A549 (cell line): ENCODE measurements around the gene IFRD2. TPM values are rescaled to one million over a fixed set of nuclear protein-coding genes. Genes with fewer than 3 reads are reported as not detected.

Experiments
- ATAC-seq, 2 experiments: fragments of 200-7000 bp in 1 of 2; fragments of >200 bp in 1 of 2; cut with Nextera tagmentation in 1 of 2; cut with Tn5 transposase in 1 of 2; 3 replicates each; pipeline versions ENCODE4 v1.8.0 to v1.9.1; 2018 to 2020; ENCODE audit warnings: mild to moderate bottlenecking in 1 of 2, moderate library complexity in 1 of 2
- CTCF ChIA-PET: fragments of 300-600 bp; sonication (Branson Sonifier 250); formaldehyde crosslinking; extraction: SDS; loops from one replicate; lab custom pipeline; 2021; ENCODE audit warnings: antibody characterized with exemption, inconsistent platforms; lab: Yijun Ruan, JAX
- POLR2A ChIA-PET: fragments of 350-600 bp; formaldehyde crosslinking; extraction: SDS; loops from one replicate; lab custom pipeline; 2021; ENCODE audit warnings: antibody characterized with exemption, inconsistent platforms; lab: Yijun Ruan, JAX
- DNase-seq, 2 experiments: peaks; one replicate each; pipeline versions ENCODE4 v3.0.0 to v3.0.0-alpha.2; 2011 to 2016; ENCODE audit warnings: low read depth in 1 of 2, low spot score in 1 of 2
- FAIRE-seq: peaks from 2 replicates; lab custom pipeline; 2011; peaks lifted over from hg19 to GRCh38; lab: Jason Lieb, UNC
- H3K27ac ChIP-seq, 2 experiments: fragments of >200 bp; sonication (Bioruptor Twin); formaldehyde crosslinking; 3 replicates each; pipeline ENCODE4 v1.5.1; 2016 to 2017
- H3K4me1 ChIP-seq: fragments of >200 bp; sonication (Bioruptor Twin); formaldehyde crosslinking; 3 replicates; pipeline ENCODE4 v1.6.1; 2016
- H3K4me2 ChIP-seq: fragments of >200 bp; sonication (Bioruptor Twin); formaldehyde crosslinking; 3 replicates; pipeline ENCODE4 v1.6.1; 2016
- H3K4me3 ChIP-seq: fragments of >200 bp; sonication (Bioruptor Twin); formaldehyde crosslinking; 3 replicates; pipeline ENCODE4 v1.5.1; 2016
- H3K9me3 ChIP-seq: fragments of >200 bp; sonication (Bioruptor Twin); formaldehyde crosslinking; 3 replicates; pipeline ENCODE4 v1.6.1; 2016
- BHLHE40 ChIP-seq: IDR thresholded peaks from 2 replicates; pipeline ENCODE4 v1.6.1; 2012; ENCODE audit warnings: low read depth, low read length, inconsistent platforms
- CEBPB ChIP-seq, 2 experiments: fragments of >200 bp in 1 of 2; sonication (Bioruptor Twin) in 1 of 2; formaldehyde crosslinking in 1 of 2; IDR thresholded peaks; 2 replicates each; pipeline ENCODE4 v1.6.1; 2012 to 2016
- E2F6 ChIP-seq: IDR thresholded peaks from 2 replicates; pipeline ENCODE4 v1.6.1; 2012; ENCODE audit warnings: low read depth, borderline replicate concordance
- ESRRA ChIP-seq: fragments of 150-350 bp; IDR thresholded peaks from 2 replicates; pipeline ENCODE4 v1.6.1; 2014; ENCODE audit warnings: mild to moderate bottlenecking, low read length, borderline replicate concordance
- FOSB ChIP-seq: fragments of 250-450 bp; sonication (Bioruptor Pico); IDR thresholded peaks from 2 replicates; pipeline ENCODE4 v1.5.0; 2020; ENCODE audit warnings: mild to moderate bottlenecking, moderate library complexity
- FOSL2 ChIP-seq, 2 experiments: fragments of 450-650 bp in 1 of 2; fragments of >200 bp in 1 of 2; sonication (Bioruptor Twin) in 1 of 2; formaldehyde crosslinking; IDR thresholded peaks; 2 replicates each; pipeline versions ENCODE4 v1.5.0 to v1.6.1; 2016 to 2020; ENCODE audit warnings: mild to moderate bottlenecking in 1 of 2, moderate library complexity in 1 of 2
- FOXS1 ChIP-seq: fragments of 250-450 bp; sonication (Bioruptor Pico); IDR thresholded peaks from 2 replicates; pipeline ENCODE4 v1.5.0; 2020; ENCODE audit warnings: mild to moderate bottlenecking, moderate library complexity
- GATA3 ChIP-seq: IDR thresholded peaks from 2 replicates; pipeline ENCODE4 v1.6.1; 2012; ENCODE audit warnings: borderline replicate concordance
- HOXA7 ChIP-seq: fragments of 250-450 bp; sonication (Bioruptor Pico); IDR thresholded peaks from 2 replicates; pipeline ENCODE4 v1.5.0; 2020; ENCODE audit warnings: mild to moderate bottlenecking, moderate library complexity
- HOXB13 ChIP-seq: fragments of 250-450 bp; sonication (Bioruptor Pico); IDR thresholded peaks from 2 replicates; pipeline ENCODE4 v1.5.0; 2020; ENCODE audit warnings: low read depth, mild to moderate bottlenecking, moderate library complexity
- HOXB5 ChIP-seq: fragments of 250-450 bp; sonication (Bioruptor Pico); IDR thresholded peaks from 2 replicates; pipeline ENCODE4 v1.5.0; 2020; ENCODE audit warnings: mild to moderate bottlenecking, moderate library complexity
- KDM1A ChIP-seq: fragments of 200-600 bp; sonication (generic); IDR thresholded peaks from 2 replicates; pipeline ENCODE4 v1.6.1; 2016; ENCODE audit warnings: low read depth, mild to moderate bottlenecking
- MAFK ChIP-seq: fragments of 450-650 bp; IDR thresholded peaks from 2 replicates; pipeline ENCODE4 v1.6.1; 2014; ENCODE audit not compliant: partially characterized antibody
- MAZ ChIP-seq: fragments of 150-350 bp; IDR thresholded peaks from 2 replicates; pipeline ENCODE4 v1.6.1; 2014; ENCODE audit warnings: antibody characterized with exemption, low read depth, low read length, borderline replicate concordance
- PHF8 ChIP-seq: fragments of 200-600 bp; sonication (generic); IDR thresholded peaks from 2 replicates; pipeline ENCODE4 v1.6.1; 2016; ENCODE audit warnings: low read depth, mild to moderate bottlenecking, antibody characterized with exemption, moderate library complexity, borderline replicate concordance
- POLR2AphosphoS2 ChIP-seq: conservative IDR thresholded peaks from 2 replicates; pipeline ENCODE4 v1.6.1; 2012; ENCODE audit warnings: low read length, improper control_type of control experiment, inconsistent platforms
- REST ChIP-seq: fragments of 200-600 bp; sonication (generic); IDR thresholded peaks from 2 replicates; pipeline ENCODE4 v1.6.1; 2016; ENCODE audit warnings: antibody characterized with exemption, mild to moderate bottlenecking, moderate library complexity
- RNF2 ChIP-seq: fragments of 200-600 bp; sonication (generic); IDR thresholded peaks from 2 replicates; pipeline ENCODE4 v1.6.1; 2016; ENCODE audit warnings: low read depth, mild to moderate bottlenecking, antibody characterized with exemption, moderate library complexity, borderline replicate concordance
- SMC3 ChIP-seq: fragments of >200 bp; sonication (Bioruptor Twin); formaldehyde crosslinking; IDR thresholded peaks from 3 replicates; pipeline ENCODE4 v1.6.1; 2018; ENCODE audit warnings: inconsistent platforms
- SREBF2 ChIP-seq: fragments of 450-650 bp; IDR thresholded peaks from 2 replicates; pipeline ENCODE4 v1.6.1; 2014; ENCODE audit warnings: mild to moderate bottlenecking, moderate library complexity
- USF2 ChIP-seq: fragments of 450-650 bp; IDR thresholded peaks from 2 replicates; pipeline ENCODE4 v1.6.1; 2014; ENCODE audit warnings: antibody characterized with exemption
- ZC3H11A ChIP-seq: fragments of 450-650 bp; IDR thresholded peaks from 2 replicates; pipeline ENCODE4 v1.6.1; 2014; ENCODE audit warnings: antibody characterized with exemption, mild to moderate bottlenecking
- ZNF302 ChIP-seq: fragments of 250-450 bp; sonication (Bioruptor Pico); IDR thresholded peaks from 2 replicates; pipeline ENCODE4 v1.9.0; 2021; ENCODE audit warnings: inconsistent platforms, mild to moderate bottlenecking, moderate library complexity
- WGBS: methylation state at CpG from one replicate; pipeline ENCODE4 v1.1.6; 2017; ENCODE audit errors: missing lambda C conversion rate; 5-methylcytosine and 5-hydroxymethylcytosine counted together
- polyA plus RNA-seq, 4 experiments: library from polyadenylated mRNA; depleted of rRNA in 3 of 4; stranded (reverse); fragments of >200 nt; fragmentation: RNase III in 1 of 4; extraction: RNeasy Plus Mini Kit Qiagen cat#74134 plus additional on column Dnase treatment in 1 of 4; gene quantifications; 2 replicates in 3 of 4; 3 replicates in 1 of 4; pipeline ENCODE4 v1.2.3, GENCODE V29; 2011 to 2017

The IFRD2 gene
- polyA plus RNA-seq, 2 of the 4 experiments (the other 2 are of a cell fraction): 42.2 to 79.7 TPM

GRCh38 chr3:50339485-50340146 is 47.4 kb upstream of the IFRD2 start:
- FAIRE-seq (no peak), ATAC-seq (no peak), DNase-seq (no peak)
- Histone ChIP-seq H3K27ac (no peak overlapping the region), H3K9me3 (no peaks in the 10 kb centered on the region), H3K4me1 (peaks cover 21% of the 10 kb centered on the region), H3K4me2 (no peak overlapping the region), H3K4me3 (no peak overlapping the region)
- ChIA-PET CTCF (interaction anchor here (0.9 kb wide), 1 partner anchor 9 kb away, joined by 3 read pairs; no protein-coding TSS in a partner anchor), POLR2A (interaction anchor here (0.7 kb wide), 1 partner anchor 161 kb away, joined by 4 read pairs; no protein-coding TSS in a partner anchor)
- 77% methylated on average over 13 of the region's 14 CpGs for WGBS
- no peak for TF ChIP-seq FOSL2 (IDR thresholded peaks at IDR 0.05)
- TF ChIP-seq FOSL2 (CRISPR knock-in tag; IDR thresholded peaks at IDR 0.05): no peak
- no peak for TF ChIP-seq RNF2
- TF ChIP-seq POLR2AphosphoS2: no peak
- no peak for TF ChIP-seq FOXS1 (CRISPR knock-in tag)
- TF ChIP-seq HOXB13 (CRISPR knock-in tag): no peak
- no peak for TF ChIP-seq BHLHE40
- TF ChIP-seq ESRRA: no peak
- no peak for TF ChIP-seq CEBPB (IDR thresholded peaks at IDR 0.05)
- no peak for TF ChIP-seq ZC3H11A
- no peak for TF ChIP-seq ZNF302 (CRISPR knock-in tag)
- no peak for TF ChIP-seq REST

- WGBS: 79% methylated on average over 5 of the region's 5 CpGs
- no peak for FAIRE-seq
- Histone ChIP-seq H3K4me3 (no peak overlapping the region), H3K27ac (no peak overlapping the region)
- ATAC-seq: no peak
- POLR2A ChIA-PET: interaction anchor here (0.7 kb wide), 1 partner anchor 162 kb away, joined by 4 read pairs; no protein-coding TSS in a partner anchor
- no peak for DNase-seq
- TF ChIP-seq MAFK (no peak), SREBF2 (no peak), CEBPB (IDR thresholded peaks at IDR 0.05) (no peak), E2F6 (no peak), FOSB (no peak), PHF8 (no peak), KDM1A (no peak), USF2 (no peak), GATA3 (no peak), SMC3 (no peak), MAZ (no peak), RNF2 (no peak), HOXB5 (CRISPR knock-in tag) (no peak), HOXA7 (no peak)
- TF ChIP-seq, all 56 proteins: peak for 0
- no peaks in the 10 kb centered on the region for H3K9me3 ChIP-seq
- CTCF ChIA-PET: interaction anchor here (0.7 to 3.1 kb wide), 3 partner anchors 8 to 15 kb away, joined by 3 to 15 read pairs (median 3); no protein-coding TSS in a partner anchor
- no peak overlapping the region for H3K4me2 ChIP-seq
- H3K4me1 ChIP-seq: peaks cover 27% of the 10 kb centered on the region
Measured at GRCh38 chr3:50338965-50339364, 46.7 kb upstream of the IFRD2 start.
